Gastrocnemius medialis (tissue), 4 donors: ENCODE data around the gene PI4KA.

Experiments
- CTCF ChIP-seq, 5 experiments: fragments of 450-650 bp in 3 of 5; fragments of 200-600 bp in 2 of 5; sonication (generic) in 2 of 5; IDR thresholded peaks in 4 of 5; conservative IDR thresholded peaks in 1 of 5; 1 replicate in 4 of 5; 2 replicates in 1 of 5; pipeline ENCODE4 v1.5.1; 2016 to 2019; ENCODE audit warnings: antibody characterized with exemption in 5 of 5, mild to moderate bottlenecking in 3 of 5, moderate library complexity in 3 of 5
- POLR2A ChIP-seq, 2 donors: fragments of 450-650 bp; IDR thresholded peaks; one replicate each; pipeline ENCODE4 v1.6.1; 2017; ENCODE audit warnings: antibody characterized with exemption in 2 of 2, mild to moderate bottlenecking in 2 of 2, moderate library complexity in 2 of 2

- TF ChIP-seq CTCF (IDR thresholded peaks at IDR 0.05 in 4 of 5, conservative IDR thresholded peaks at IDR 0.05 in 1 of 5) (no peak), POLR2A (IDR thresholded peaks at IDR 0.05) (no peak)
Measured at GRCh38 chr22:20761536-20761935, 97.1 kb downstream of the PI4KA start.
